RCC 7860 (cell line): ENCODE results near the gene CNR2.
A peak's percentile ranks its signal among the peaks of the same experiment; 100 is the strongest.
"Not testable (repeated sequence)": the region's sequence is repeated elsewhere in the genome, so short reads cannot be mapped to it uniquely, and the experiment has no call there.

Experiments
- DNase-seq: peaks from one replicate; pipeline ENCODE4 v3.0.0-alpha.2; 2015; ENCODE audit warnings: low spot score
- FAIRE-seq: peaks from 2 replicates; lab custom pipeline; 2012; peaks lifted over from hg19 to GRCh38; lab: Jason Lieb, UNC

CNR2 gene

GRCh38 chr1:23843644-23844043 lies 69.5 kb downstream of the CNR2 start:
- FAIRE-seq, result no peak
- DNase-seq, result no peak

- no peak for DNase-seq
- FAIRE-seq, result no peak
Observed at GRCh38 chr1:23838401-23838866, 74.7 kb downstream of the CNR2 start.

DNA sequence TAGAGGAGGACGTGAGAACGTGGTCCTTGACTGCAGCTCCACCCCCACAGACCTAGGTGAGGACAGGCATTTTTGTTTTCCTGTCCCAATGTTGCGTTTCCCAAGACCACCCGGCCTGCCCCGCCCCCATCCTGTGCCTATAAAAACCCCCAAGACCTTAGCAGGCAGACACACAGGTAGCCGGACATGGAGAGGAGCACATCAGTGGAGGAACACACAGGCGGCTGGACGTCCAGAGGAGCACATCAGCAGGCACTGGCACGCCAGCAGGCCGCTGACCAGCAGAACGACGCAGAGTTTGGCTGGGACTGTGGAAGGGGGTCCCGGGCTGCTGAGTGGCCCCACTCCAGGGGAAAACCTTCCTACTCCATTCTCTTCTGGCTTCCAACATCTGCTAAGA lies 75.3 kb downstream of the CNR2 start:
- FAIRE-seq, result no peak

GRCh38 chr1:23836037-23836436 lies 77.1 kb downstream of the CNR2 start:
- DNase-seq (no peak), FAIRE-seq (no peak)

More for the DNA sequence above, 75.3 kb downstream of the CNR2 start:
- no peak for DNase-seq

DNA sequence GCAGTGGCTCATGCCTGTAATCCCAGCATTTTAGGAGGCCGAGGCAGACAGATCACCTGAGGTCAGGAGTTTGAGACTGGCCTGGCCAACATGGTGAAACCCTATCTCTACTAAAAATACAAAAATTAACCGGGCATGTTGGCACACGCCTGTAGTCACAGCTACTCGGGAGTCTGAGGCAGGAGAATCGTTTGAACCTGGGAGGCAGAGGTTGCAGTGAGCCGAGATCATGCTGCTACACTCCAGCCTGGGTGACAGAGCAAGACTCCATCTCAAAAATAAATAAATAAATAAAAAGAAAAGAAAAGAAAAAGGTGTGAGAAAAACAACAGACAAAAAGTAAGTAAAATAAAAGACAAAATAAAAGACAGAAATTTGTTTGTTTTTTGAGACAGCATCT lies 79.0 kb downstream of the CNR2 start:
- not testable (repeated sequence) for FAIRE-seq, DNase-seq

GRCh38 chr1:23827717-23828116 lies 85.4 kb downstream of the CNR2 start:
- no peak for DNase-seq
- no peak for FAIRE-seq

DNA sequence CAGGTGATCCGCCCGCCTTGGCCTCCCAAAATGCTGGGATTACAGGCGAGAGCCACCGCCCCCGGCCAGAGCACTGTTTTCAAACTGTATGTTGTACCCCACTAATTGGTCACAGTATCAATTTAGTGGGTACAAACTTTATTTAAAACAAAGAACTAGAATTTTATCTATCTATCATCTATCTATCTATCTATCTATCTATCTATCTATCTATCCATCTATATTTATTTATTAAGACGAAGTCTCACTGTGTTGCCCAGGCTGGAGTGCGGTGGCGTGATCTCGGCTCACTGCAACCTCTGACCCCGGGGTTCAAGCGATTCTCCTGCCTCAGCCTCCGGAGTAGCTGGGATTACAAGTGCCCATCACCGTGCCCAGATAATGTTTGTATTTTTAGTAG lies 86.6 kb downstream of the CNR2 start:
- FAIRE-seq, DNase-seq: not testable (repeated sequence)

DNA sequence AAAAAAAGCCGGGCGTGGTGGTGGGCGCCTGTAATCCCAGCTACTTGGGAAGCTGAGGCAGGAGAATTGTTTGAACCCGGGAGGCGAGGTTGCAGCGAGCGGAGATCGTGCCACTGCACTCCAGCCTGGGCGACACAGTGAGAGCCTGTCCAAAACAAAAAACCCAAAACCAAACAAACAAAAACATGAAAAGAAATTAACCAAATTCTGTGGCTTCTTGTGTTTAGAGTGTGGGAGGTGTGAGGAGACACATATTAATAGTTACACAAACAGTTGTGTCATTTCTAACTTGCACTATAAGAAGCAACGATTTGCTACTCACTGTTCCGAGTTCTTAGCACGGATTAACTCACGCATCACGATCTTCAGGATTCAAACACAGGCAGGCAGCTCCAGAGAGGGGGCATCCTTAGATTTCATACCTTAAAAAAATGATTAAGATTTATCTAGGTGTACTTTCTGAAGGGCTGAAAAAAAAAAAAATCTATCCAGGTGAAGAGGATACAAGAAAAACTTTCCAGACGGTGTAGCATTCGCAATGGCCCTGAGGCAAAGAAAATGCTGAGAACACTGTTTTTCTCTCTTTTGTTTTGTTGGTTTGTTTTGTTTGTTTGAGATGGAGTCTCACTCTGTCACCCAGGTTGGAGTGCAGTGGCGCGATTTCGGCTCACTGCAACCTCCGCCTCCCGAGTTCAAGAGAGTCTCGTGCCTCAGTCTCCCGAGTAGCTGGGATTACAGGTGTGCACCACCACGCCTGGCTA lies 87.2 kb downstream of the CNR2 start:
- DNase-seq (no peak), FAIRE-seq (no peak)

GRCh38 chr1:23825076-23825761 lies 87.9 kb downstream of the CNR2 start, which contains the start of gene HMGCL:
TSS of gene HMGCL (minus strand) at chr1:23825429. CDS start at chr1:23825415, 14 bp downstream.
- FAIRE-seq (peak; percentile 35), DNase-seq (peak; percentile 61)

DNA sequence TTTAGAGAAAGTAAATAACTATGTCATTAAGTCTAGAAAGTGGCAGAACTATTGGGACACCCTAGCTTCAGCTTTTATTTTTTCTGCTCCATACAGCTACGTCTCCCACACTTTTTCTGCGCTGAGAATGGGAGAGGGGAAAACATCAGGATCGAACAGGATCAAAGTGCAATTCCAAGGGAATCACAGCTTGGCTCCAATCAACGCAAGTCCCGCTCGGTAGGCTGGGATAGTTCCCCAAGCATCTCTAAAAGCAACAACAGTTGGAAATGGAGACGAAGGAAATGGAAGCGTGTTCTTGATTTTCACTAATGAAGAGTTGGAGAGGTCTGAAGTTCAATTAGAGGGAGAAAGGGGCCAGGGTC lies 88.5 kb downstream of the CNR2 start:
- FAIRE-seq (no peak), DNase-seq (no peak)

DNA sequence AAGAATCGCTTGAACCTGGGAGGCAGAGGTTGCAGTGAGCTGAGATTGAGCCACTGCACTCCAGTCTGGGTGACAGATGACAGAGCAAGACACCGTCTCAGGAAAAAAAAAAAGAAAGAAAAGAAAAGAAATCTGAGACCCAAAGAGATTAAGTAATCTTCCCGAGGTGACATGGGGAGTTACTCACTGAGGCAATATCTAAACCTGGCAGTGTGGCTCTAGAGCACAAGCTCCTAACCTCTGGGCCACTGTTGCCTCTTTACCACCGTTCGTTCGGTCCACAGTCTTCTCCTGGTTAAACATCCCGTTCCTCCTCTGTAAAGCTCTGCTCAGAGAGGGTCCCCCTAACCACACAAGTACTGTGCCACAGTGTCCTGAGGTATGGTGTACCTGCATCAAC lies 89.4 kb downstream of the CNR2 start:
- FAIRE-seq (no peak), DNase-seq (no peak)
